ENCODE results near the gene CACNA1E.

CACNA1E gene

DNA sequence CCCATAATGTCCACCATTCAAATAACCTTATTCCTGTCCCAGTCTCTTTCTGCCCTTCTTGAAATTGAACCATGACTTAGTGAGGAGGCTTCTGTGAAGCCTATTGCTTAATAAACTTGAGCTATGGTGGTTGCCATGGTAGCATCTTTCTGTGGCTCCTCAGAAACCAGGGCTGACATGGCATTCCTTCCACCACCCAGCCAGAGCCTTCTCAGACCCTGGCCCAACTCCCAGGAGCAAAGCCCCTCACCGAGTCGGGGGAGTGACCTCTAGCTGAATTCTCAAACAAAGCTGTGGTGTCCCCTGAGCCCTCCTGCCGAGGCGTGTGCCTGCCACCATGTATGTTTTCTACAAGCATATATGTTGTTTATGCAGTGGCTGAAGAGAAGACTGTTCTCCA, 259.1 kb downstream of the CACNA1E start:
- TF ChIP-seq, protein P1, sequence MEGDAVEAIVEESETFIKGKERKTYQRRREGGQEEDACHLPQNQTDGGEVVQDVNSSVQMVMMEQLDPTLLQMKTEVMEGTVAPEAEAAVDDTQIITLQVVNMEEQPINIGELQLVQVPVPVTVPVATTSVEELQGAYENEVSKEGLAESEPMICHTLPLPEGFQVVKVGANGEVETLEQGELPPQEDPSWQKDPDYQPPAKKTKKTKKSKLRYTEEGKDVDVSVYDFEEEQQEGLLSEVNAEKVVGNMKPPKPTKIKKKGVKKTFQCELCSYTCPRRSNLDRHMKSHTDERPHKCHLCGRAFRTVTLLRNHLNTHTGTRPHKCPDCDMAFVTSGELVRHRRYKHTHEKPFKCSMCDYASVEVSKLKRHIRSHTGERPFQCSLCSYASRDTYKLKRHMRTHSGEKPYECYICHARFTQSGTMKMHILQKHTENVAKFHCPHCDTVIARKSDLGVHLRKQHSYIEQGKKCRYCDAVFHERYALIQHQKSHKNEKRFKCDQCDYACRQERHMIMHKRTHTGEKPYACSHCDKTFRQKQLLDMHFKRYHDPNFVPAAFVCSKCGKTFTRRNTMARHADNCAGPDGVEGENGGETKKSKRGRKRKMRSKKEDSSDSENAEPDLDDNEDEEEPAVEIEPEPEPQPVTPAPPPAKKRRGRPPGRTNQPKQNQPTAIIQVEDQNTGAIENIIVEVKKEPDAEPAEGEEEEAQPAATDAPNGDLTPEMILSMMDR (conservative IDR thresholded peaks at IDR 0.05): no peak
- H3K27ac ChIP-seq: no peak overlapping the region

DNA sequence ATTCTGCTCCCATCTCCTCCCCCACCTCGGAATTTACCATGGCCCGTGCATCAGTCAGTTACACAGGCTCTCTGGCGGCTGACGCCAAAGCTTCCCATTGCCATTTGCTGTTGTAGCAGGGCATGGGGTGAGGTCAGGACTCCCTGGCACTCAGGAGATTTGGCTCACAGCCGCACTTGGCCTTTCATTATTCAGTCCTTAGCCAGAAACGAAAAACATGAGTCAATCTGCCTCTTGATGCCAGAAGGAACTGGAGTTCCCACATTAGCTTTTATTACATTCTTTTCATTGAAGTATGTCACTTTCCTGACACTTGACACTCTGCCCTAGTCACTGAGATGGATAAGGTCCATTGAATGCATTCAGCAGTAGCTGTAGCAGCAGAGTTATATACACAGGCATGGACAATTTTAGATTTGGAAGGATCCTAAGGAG, 260.6 kb downstream of the CACNA1E start:
- H3K27ac ChIP-seq: no peak overlapping the region
- TF ChIP-seq, protein P1 (conservative IDR thresholded peaks at IDR 0.05): no peak

DNA sequence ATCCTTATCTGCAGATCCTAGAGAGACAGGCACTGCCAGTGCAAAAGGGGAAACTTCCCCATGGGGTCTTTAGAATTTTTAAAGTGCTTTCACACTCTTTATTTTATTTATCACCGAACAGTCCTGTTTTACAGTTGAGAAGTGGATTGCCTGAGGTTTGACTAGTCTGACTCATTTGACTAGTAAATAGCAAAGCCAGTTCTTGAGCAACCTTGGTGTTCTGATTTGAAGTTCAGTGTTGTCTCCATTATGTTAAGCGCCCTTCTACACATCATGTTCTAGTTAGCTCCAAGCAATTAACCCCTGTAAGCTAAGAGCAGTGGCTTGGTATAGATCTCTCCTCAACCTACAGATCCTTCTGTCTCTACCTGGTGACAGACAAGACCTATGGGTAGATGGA, 262.9 kb downstream of the CACNA1E start:
- no peak overlapping the region for H3K27ac ChIP-seq
- TF ChIP-seq, protein P1 (conservative IDR thresholded peaks at IDR 0.05): no peak

DNA sequence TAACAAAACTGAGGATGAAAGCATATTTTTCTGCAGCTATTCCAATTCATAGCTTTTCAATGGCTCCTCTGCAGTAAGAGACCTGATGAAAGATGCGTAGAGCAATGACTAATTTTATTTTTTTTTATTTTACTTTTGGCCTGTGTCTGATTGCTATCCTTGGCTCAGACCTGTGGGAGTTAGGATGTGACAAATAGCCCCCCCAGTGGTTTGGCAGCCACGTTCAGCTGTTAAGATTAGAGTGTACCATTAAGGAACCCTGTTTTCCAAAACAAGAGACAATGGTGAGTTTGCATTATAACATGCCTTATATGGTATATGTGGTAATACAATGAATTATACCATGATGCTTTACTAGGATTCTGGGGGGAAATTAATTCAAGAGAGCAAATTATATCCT, 264.7 kb downstream of the CACNA1E start:
- H3K27ac ChIP-seq: no peak overlapping the region
- TF ChIP-seq, protein P1 (conservative IDR thresholded peaks at IDR 0.05): no peak

DNA sequence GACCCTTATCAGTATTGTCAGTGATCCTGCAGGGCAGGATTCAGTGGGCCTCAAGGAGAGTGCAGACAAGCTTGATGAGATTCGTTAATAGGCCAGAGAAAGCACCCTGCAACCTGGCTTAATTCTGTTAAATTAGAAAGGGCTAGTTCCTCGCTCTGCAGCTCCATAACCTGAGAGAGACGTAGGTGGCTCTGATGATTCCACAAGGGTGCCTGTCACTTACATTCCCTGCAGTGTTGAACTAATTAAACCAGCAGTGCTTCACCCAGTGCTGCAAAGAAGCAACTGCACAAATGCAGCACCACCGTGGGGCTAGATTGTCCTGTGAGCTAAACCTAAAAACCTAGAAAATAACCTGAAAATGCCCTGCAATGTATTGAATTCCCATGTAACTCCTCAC, 270.8 kb downstream of the CACNA1E start:
- no peak overlapping the region for H3K27ac ChIP-seq
- TF ChIP-seq, protein P1 (conservative IDR thresholded peaks at IDR 0.05): no peak

DNA sequence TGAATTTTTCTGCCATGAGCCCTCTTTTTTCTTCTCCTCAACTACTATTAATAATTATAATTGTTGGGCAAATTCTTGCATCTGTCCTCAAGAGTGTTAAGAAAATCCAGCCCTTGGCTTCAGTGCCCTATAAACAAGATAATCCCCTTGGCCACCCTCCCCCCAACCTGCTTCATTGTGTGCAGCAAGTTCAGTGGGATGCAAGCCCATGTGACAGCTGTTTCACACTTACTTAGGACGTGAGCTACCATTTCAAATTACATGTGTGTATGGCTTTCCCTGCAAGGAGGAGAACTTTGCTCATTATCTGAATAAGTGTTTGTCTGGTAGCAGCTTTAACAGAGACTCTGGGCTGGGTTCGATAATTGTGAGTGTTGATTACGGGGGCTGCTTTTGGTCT, 276.2 kb downstream of the CACNA1E start:
- H3K27ac ChIP-seq: no peak overlapping the region

DNA sequence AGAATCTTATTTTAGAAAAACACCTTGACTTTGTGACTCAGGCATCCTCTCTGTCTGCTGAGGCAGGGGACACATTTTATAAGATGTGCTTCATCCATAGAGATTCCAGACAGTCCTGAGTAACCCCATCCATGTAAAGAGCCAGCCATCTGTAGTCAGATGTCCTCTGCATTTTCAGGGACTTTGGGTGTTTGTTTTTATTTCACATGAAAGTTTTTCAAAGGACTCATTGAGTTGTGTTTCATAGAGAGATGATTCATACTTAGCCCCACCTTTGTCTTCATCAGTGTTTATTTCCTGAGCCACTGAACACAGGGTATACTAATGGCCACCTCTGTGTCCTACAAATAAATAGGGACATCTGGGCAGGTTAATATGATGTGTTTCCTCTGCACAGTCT, 280.4 kb downstream of the CACNA1E start:
- no peak overlapping the region for H3K27ac ChIP-seq
- TF ChIP-seq, protein P1 (conservative IDR thresholded peaks at IDR 0.05): no peak

More for the DNA sequence above, 276.2 kb downstream of the CACNA1E start:
- TF ChIP-seq, protein P1 (conservative IDR thresholded peaks at IDR 0.05): no peak

All from VCaP (cell line).